Raji (cell line): ENCODE results near the gene IL1B.

ENCODE experiments used
- POLR2A ChIP-seq: IDR thresholded peaks from 2 replicates; pipeline ENCODE4 v1.6.1; 2011; ENCODE audit warnings: low read depth, low read length, control low read depth; ENCODE audit not compliant: insufficient read depth

The IL1B gene

GRCh38 chr2:112787729-112788393, 48.7 kb downstream of the IL1B start:
- TF ChIP-seq POLR2A = no peak

- no peak for TF ChIP-seq POLR2A
Measured at GRCh38 chr2:112787294-112787693, 49.3 kb downstream of the IL1B start.

DNA sequence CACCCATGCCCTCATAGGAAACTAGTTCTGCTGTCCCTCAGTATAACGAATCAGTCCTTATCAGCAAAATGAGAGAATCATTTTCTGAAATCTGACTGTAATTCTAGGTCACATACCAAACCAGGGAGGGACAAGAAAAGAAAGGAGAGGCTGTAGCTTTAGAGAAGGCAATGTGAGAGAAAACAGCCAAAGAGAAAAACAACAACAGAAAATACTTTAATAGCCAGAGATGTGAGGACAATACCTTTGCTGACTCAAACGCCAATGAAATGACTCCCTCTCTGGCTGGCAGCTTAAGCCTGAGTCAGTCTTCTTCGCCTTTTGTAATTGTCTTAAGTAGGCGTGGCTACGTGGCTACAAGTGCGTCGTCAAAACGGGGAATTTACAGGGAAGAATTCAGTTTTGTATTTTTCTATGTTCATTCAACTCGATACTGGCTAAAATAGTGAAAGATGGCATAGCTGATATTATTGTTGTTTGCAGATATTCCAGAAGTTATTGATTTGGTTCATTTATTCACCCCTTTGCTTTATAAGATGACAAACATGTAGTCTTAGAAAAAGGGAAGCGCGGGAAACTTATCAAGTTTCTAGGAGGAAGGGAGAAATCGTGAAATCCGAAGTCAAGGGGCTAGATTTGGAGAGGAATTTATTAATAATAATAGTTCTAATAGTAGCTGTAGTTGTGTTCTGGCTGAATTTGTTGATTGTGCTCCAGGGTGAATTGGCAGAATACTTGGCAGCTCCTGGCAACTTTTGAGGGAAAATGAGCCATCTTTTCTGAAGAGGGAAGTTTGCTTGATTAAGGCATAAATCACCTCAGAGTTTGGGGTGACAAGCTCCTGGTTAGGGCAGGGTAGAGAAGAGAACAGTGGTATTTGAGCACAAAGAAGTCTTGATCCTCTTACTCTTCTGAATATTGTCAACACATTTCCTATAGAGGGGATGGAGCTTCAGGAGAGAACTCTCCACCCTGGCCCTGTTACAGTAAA, 52.1 kb downstream of the IL1B start, which contains the start of gene IL1A:
Gene IL1A, minus strand, starts transcription at position 295 of the 991 bp plus-strand sequence. CDS start 723 bp downstream, outside the sequence.
- no peak for TF ChIP-seq POLR2A

- TF ChIP-seq POLR2A = no peak
Measured at GRCh38 chr2:112783187-112783714, 53.3 kb downstream of the IL1B start.

DNA sequence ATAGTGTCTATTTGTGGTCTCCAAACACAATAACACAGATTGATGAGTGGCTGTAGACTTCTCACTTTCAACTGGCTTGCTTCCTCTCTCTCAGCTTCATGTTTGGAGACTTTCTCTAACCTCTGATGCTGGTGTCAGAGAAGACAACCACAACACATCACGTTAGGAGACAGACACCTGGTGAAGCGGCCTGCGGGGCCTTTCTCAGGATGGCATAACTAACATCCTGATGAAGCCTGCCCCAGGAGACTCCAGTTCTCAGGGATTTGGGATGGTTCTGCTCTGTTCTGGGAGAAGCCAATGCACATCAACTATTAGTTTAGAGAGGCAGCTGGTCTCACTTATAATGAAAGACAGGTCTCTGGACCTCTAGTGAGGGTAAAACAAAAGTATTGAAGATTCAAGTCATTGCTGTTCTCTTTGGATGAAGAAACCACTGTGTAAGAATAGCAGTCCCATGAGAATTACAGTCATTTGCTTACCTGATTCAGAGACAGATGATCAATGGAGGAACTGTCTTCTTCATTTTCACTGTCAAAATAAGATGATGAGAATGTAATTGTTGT, 54.3 kb downstream of the IL1B start:
- no peak for TF ChIP-seq POLR2A
